Measurements from ENCODE around the gene EDIL3.

Gene EDIL3

GRCh38 chr5:84286662-84287061 lies 98.0 kb downstream of the EDIL3 start:
- Histone ChIP-seq H3K4me1 (ENCODE audit: low read length) (peaks cover 2% of the 10 kb centered on the region; the same call in 1 of the 2 replicates), H3K9me3 (ENCODE audit: insufficient read depth, low read length) (no peaks in the 10 kb centered on the region), H3K4me3 (ENCODE audit: low read length) (no peak overlapping the region), H3K36me3 (replicated peaks; ENCODE audit: low read depth, low read length) (no peaks in the 10 kb centered on the region), H4K20me1 (ENCODE audit: insufficient read depth, low read length) (no peaks in the 10 kb centered on the region), H3K79me2 (ENCODE audit: low read length) (no peaks in the 10 kb centered on the region), H3K9ac (ENCODE audit: low read length) (no peak overlapping the region), H3K27ac (ENCODE audit: low read length) (no peak overlapping the region), H3K27me3 (ENCODE audit: low read depth, low read length) (no peaks in the 10 kb centered on the region), H3K4me2 (ENCODE audit: low read length) (no peak overlapping the region), H2AFZ (ENCODE audit: low read depth, low read length) (no peak overlapping the region)
- no peak for TF ChIP-seq CTCF (IDR thresholded peaks at IDR 0.05; ENCODE audit: low read depth, low read length)
- TF ChIP-seq EZH2phosphoT487 (IDR thresholded peaks at IDR 0.05; ENCODE audit: low read depth), result no peak

GRCh38 chr5:84285641-84286637 lies 98.7 kb downstream of the EDIL3 start:
- Histone ChIP-seq H3K4me3 (ENCODE audit: low read length) (no peak overlapping the region), H3K4me1 (ENCODE audit: low read length) (peaks cover 2% of the 10 kb centered on the region; the same call in 1 of the 2 replicates)

GRCh38 chr5:84281383-84281782 lies 103.3 kb downstream of the EDIL3 start:
- H3K4me1 ChIP-seq (ENCODE audit: low read length), result no peaks in the 10 kb centered on the region
- no peak overlapping the region for H2AFZ ChIP-seq (ENCODE audit: low read depth, low read length)
- no peak overlapping the region for H3K4me2 ChIP-seq (ENCODE audit: low read length)
- no peaks in the 10 kb centered on the region for H3K27me3 ChIP-seq (ENCODE audit: low read depth, low read length)
- H3K9me3 ChIP-seq (ENCODE audit: insufficient read depth, low read length), result no peaks in the 10 kb centered on the region
- no peak overlapping the region for H3K9ac ChIP-seq (ENCODE audit: low read length)
- no peaks in the 10 kb centered on the region for H3K79me2 ChIP-seq (ENCODE audit: low read length)
- H3K27ac ChIP-seq (ENCODE audit: low read length), result no peak overlapping the region
- no peak overlapping the region for H3K4me3 ChIP-seq (ENCODE audit: low read length)
- no peaks in the 10 kb centered on the region for H3K36me3 ChIP-seq (replicated peaks; ENCODE audit: low read depth, low read length)
- TF ChIP-seq CTCF (IDR thresholded peaks at IDR 0.05; ENCODE audit: low read depth, low read length) (no peak), EZH2phosphoT487 (IDR thresholded peaks at IDR 0.05; ENCODE audit: low read depth) (no peak)
- H4K20me1 ChIP-seq (ENCODE audit: insufficient read depth, low read length), result no peaks in the 10 kb centered on the region

More at GRCh38 chr5:84285641-84286637, 98.7 kb downstream of the EDIL3 start:
- no peaks in the 10 kb centered on the region for H3K36me3 ChIP-seq (replicated peaks; ENCODE audit: low read depth, low read length)
- H4K20me1 ChIP-seq (ENCODE audit: insufficient read depth, low read length), result no peaks in the 10 kb centered on the region
- H3K27me3 ChIP-seq (ENCODE audit: low read depth, low read length), result no peaks in the 10 kb centered on the region
- H3K27ac ChIP-seq (ENCODE audit: low read length), result no peak overlapping the region
- H3K9me3 ChIP-seq (ENCODE audit: insufficient read depth, low read length), result no peaks in the 10 kb centered on the region
- no peaks in the 10 kb centered on the region for H3K79me2 ChIP-seq (ENCODE audit: low read length)
- H3K4me2 ChIP-seq (ENCODE audit: low read length), result no peak overlapping the region
- no peak overlapping the region for H3K9ac ChIP-seq (ENCODE audit: low read length)
- TF ChIP-seq EZH2phosphoT487 (IDR thresholded peaks at IDR 0.05; ENCODE audit: low read depth) (no peak), CTCF (IDR thresholded peaks at IDR 0.05; ENCODE audit: low read depth, low read length) (no peak)
- no peak overlapping the region for H2AFZ ChIP-seq (ENCODE audit: low read depth, low read length)

GRCh38 chr5:84279234-84279633 lies 105.4 kb downstream of the EDIL3 start:
- no peaks in the 10 kb centered on the region for H3K36me3 ChIP-seq (replicated peaks; ENCODE audit: low read depth, low read length)
- no peaks in the 10 kb centered on the region for H4K20me1 ChIP-seq (ENCODE audit: insufficient read depth, low read length)
- no peak overlapping the region for H3K27ac ChIP-seq (ENCODE audit: low read length)
- H3K27me3 ChIP-seq (ENCODE audit: low read depth, low read length), result no peaks in the 10 kb centered on the region
- TF ChIP-seq CTCF (IDR thresholded peaks at IDR 0.05; ENCODE audit: low read depth, low read length) (no peak), EZH2phosphoT487 (IDR thresholded peaks at IDR 0.05; ENCODE audit: low read depth) (no peak)
- H2AFZ ChIP-seq (ENCODE audit: low read depth, low read length), result no peak overlapping the region
- no peak overlapping the region for H3K9ac ChIP-seq (ENCODE audit: low read length)
- no peak overlapping the region for H3K4me2 ChIP-seq (ENCODE audit: low read length)
- H3K79me2 ChIP-seq (ENCODE audit: low read length), result no peaks in the 10 kb centered on the region
- no peak overlapping the region for H3K4me3 ChIP-seq (ENCODE audit: low read length)
- no peaks in the 10 kb centered on the region for H3K9me3 ChIP-seq (ENCODE audit: insufficient read depth, low read length)
- H3K4me1 ChIP-seq (ENCODE audit: low read length), result no peaks in the 10 kb centered on the region
